IMR-90 (cell line): ENCODE measurements around the gene LTN1. TPM values are rescaled to one million over a fixed set of nuclear protein-coding genes. Genes with fewer than 3 reads are reported as not detected.
A peak's percentile ranks its signal among the peaks of the same experiment; 100 is the strongest.

Experiments used
- ATAC-seq: fragments of 200-7000 bp; cut with Tn5 transposase; 2 replicates; pipeline ENCODE4 v1.9.1; 2020; ENCODE audit warnings: low read depth, mild to moderate bottlenecking, moderate library complexity
- BruUV-seq: library from RNA; stranded (reverse); fragments of 400-500 nt; replicated peaks from 2 replicates; lab custom pipeline; 2021; lab: Mats Ljungman, UMichigan
- CTCF ChIA-PET: fragments of 300-600 bp; formaldehyde crosslinking; extraction: SDS; loops from one replicate; lab custom pipeline; 2021; ENCODE audit warnings: antibody characterized with exemption; lab: Yijun Ruan, JAX
- POLR2A ChIA-PET: fragments of 300-600 bp; sonication (Branson Sonifier 250); formaldehyde crosslinking; loops from one replicate; lab custom pipeline; 2022; ENCODE audit warnings: antibody characterized with exemption; ENCODE audit not compliant: unreplicated experiment; lab: Charles Lee
- DNase-seq: peaks from one replicate; pipeline ENCODE4 v3.0.0; 2013
- H2AFZ ChIP-seq: replicated peaks from 2 replicates; pipeline ENCODE3; 2013; ENCODE audit warnings: low read length, mild to moderate bottlenecking; ENCODE audit not compliant: poor library complexity
- H2AK5ac ChIP-seq: 2 replicates; pipeline ENCODE4 v1.6.1; 2013; ENCODE audit warnings: low read depth, low read length, inconsistent platforms
- H2AK9ac ChIP-seq: replicated peaks from 2 replicates; pipeline ENCODE3; 2013; ENCODE audit warnings: mild to moderate bottlenecking, low read depth, low read length, moderate library complexity; ENCODE audit not compliant: poor library complexity
- H2BK120ac ChIP-seq: 2 replicates; pipeline ENCODE4 v1.6.1; 2013; ENCODE audit warnings: low read depth, low read length, inconsistent platforms
- H2BK15ac ChIP-seq: 3 replicates; pipeline ENCODE4 v1.6.1; 2013; ENCODE audit warnings: low read depth, low read length, inconsistent platforms
- H2BK20ac ChIP-seq: 2 replicates; pipeline ENCODE4 v1.6.1; 2013; ENCODE audit warnings: low read depth, mild to moderate bottlenecking, inconsistent platforms, low read length, moderate library complexity
- H2BK5ac ChIP-seq: 2 replicates; pipeline ENCODE4 v1.6.1; 2013; ENCODE audit warnings: mild to moderate bottlenecking, low read depth, low read length, inconsistent platforms; ENCODE audit not compliant: poor library complexity, severe bottlenecking
- H3K14ac ChIP-seq: replicated peaks from 2 replicates; pipeline ENCODE4 v1.6.1; 2013; ENCODE audit warnings: low read depth, low read length, inconsistent platforms
- H3K18ac ChIP-seq: 2 replicates; pipeline ENCODE4 v1.6.1; 2013; ENCODE audit warnings: low read depth, low read length, control low read depth
- H3K23ac ChIP-seq: 2 replicates; pipeline ENCODE4 v1.6.1; 2013; ENCODE audit warnings: low read depth, low read length, inconsistent platforms
- H3K27ac ChIP-seq: 2 replicates; pipeline ENCODE4 v1.5.1; 2013; ENCODE audit warnings: mild to moderate bottlenecking, control low read depth, low read length; ENCODE audit not compliant: insufficient read depth
- H3K27me3 ChIP-seq: 2 replicates; pipeline ENCODE4 v1.6.1; 2013; ENCODE audit warnings: low read length; ENCODE audit not compliant: control insufficient read depth, insufficient read depth
- H3K36me3 ChIP-seq: 2 replicates; pipeline ENCODE4 v1.6.1; 2013; ENCODE audit warnings: low read length, mixed read lengths; ENCODE audit not compliant: control insufficient read depth, insufficient read depth
- H3K4ac ChIP-seq: 2 replicates; pipeline ENCODE4 v1.6.1; 2013; ENCODE audit warnings: low read depth, low read length, inconsistent platforms
- H3K4me1 ChIP-seq: 2 replicates; pipeline ENCODE4 v1.6.1; 2013; ENCODE audit warnings: low read length, mixed read lengths; ENCODE audit not compliant: control insufficient read depth, insufficient read depth
- H3K4me2 ChIP-seq: 2 replicates; pipeline ENCODE4 v1.6.1; 2013; ENCODE audit warnings: low read depth, mild to moderate bottlenecking, control low read depth, low read length, moderate library complexity
- H3K4me3 ChIP-seq: 2 replicates; pipeline ENCODE4 v1.5.1; 2013; ENCODE audit warnings: low read depth, mild to moderate bottlenecking, control low read depth, low read length, moderate library complexity; ENCODE audit not compliant: insufficient read depth
- H3K56ac ChIP-seq: 2 replicates; pipeline ENCODE4 v1.6.1; 2013; ENCODE audit warnings: low read length, inconsistent platforms; ENCODE audit not compliant: insufficient read depth; ENCODE audit errors: extremely low read depth
- H3K79me1 ChIP-seq, 2 experiments: 2 replicates each; pipeline ENCODE4 v1.6.1; 2013; ENCODE audit warnings: low read length in 2 of 2, inconsistent platforms in 1 of 2, low read depth in 1 of 2
- H3K9ac ChIP-seq: 2 replicates; pipeline ENCODE4 v1.6.1; 2013; ENCODE audit warnings: low read depth, low read length, control low read depth
- H3K9me1 ChIP-seq: 2 replicates; pipeline ENCODE4 v1.6.1; 2013; ENCODE audit warnings: low read length, inconsistent platforms; ENCODE audit not compliant: insufficient read depth
- H3K9me3 ChIP-seq: 2 replicates; pipeline ENCODE4 v1.6.1; 2013; ENCODE audit warnings: low read length; ENCODE audit not compliant: control insufficient read depth, insufficient read depth
- H4K20me1 ChIP-seq: 2 replicates; pipeline ENCODE4 v1.6.1; 2013; ENCODE audit warnings: low read length, inconsistent platforms; ENCODE audit not compliant: insufficient read depth
- H4K5ac ChIP-seq: 2 replicates; pipeline ENCODE4 v1.6.1; 2013; ENCODE audit warnings: mild to moderate bottlenecking, low read depth, low read length, control low read depth
- H4K8ac ChIP-seq, 2 experiments: 2 replicates each; pipeline ENCODE4 v1.6.1; 2013; ENCODE audit warnings: low read depth in 2 of 2, low read length in 2 of 2, control low read depth in 1 of 2, inconsistent platforms in 1 of 2
- H4K91ac ChIP-seq: 2 replicates; pipeline ENCODE4 v1.6.1; 2013; ENCODE audit warnings: low read depth, low read length, inconsistent platforms; ENCODE audit not compliant: insufficient read depth
- BHLHE40 ChIP-seq: fragments of 150-350 bp; IDR thresholded peaks from 2 replicates; pipeline ENCODE4 v1.6.1; 2016; ENCODE audit warnings: mild to moderate bottlenecking, low read depth, low read length
- CEBPB ChIP-seq: IDR thresholded peaks from 2 replicates; pipeline ENCODE4 v1.6.1; 2012; ENCODE audit warnings: low read depth, low read length, improper control_type of control experiment
- CHD1 ChIP-seq: IDR thresholded peaks from 2 replicates; pipeline ENCODE4 v1.6.1; 2012; ENCODE audit warnings: low read depth, low read length, improper control_type of control experiment
- FOS ChIP-seq: fragments of 150-350 bp; IDR thresholded peaks from 2 replicates; pipeline ENCODE4 v1.6.1; 2016; ENCODE audit warnings: low read depth, low read length
- MXI1 ChIP-seq: IDR thresholded peaks from 2 replicates; pipeline ENCODE4 v1.6.1; 2012; ENCODE audit warnings: low read depth, mild to moderate bottlenecking, low read length, moderate library complexity, borderline replicate concordance
- RAD21 ChIP-seq: IDR thresholded peaks from 2 replicates; pipeline ENCODE4 v1.6.1; 2012; ENCODE audit warnings: low read length, improper control_type of control experiment
- WGBS, 2 experiments: methylation state at CpG; one replicate each; pipeline versions ENCODE4 v1.1.5 to v1.1.7; 2013; ENCODE audit warnings: missing lambda C conversion rate in 2 of 2; ENCODE audit not compliant: insufficient read length in 1 of 2; ENCODE audit errors: extremely low coverage in 2 of 2; 5-methylcytosine and 5-hydroxymethylcytosine counted together
- dilution Hi-C: fragments of 300-500 bp; cut with HindIII; formaldehyde crosslinking; loops from one replicate; pipeline ENCODE4 v1.14.3; 2018; ENCODE audit warnings: low sequenced_read_pairs; ENCODE audit not compliant: unreplicated experiment
- in situ Hi-C: fragments of 300-500 bp; cut with MboI; formaldehyde crosslinking; loops from 3 replicates; pipeline ENCODE4 v1.14.3; 2019; ENCODE audit warnings: low sequenced_read_pairs, inconsistent platforms, mixed read lengths
- intact Hi-C: fragments of 100-400 bp; cut with micrococcal nuclease; formaldehyde crosslinking; loops from 2 replicates; pipeline ENCODE4 v1.10.0; 2022
- polyA plus RNA-seq, 3 experiments: library from polyadenylated mRNA; depleted of rRNA; stranded (reverse); fragments of >200 nt; gene quantifications; 2 replicates each; pipeline ENCODE4 v1.2.3, GENCODE V29; 2012; ENCODE audit warnings: low replicate concordance in 1 of 3
- total RNA-seq: library from RNA; depleted of rRNA; stranded (reverse); fragments of >200 nt; gene quantifications from 2 replicates; pipeline ENCODE4 v1.2.3, GENCODE V29; 2012
- TF ChIP-seq, protein P1 (sequence below): fragments of 150-350 bp; IDR thresholded peaks from 2 replicates; pipeline ENCODE4 v1.6.1; 2017; ENCODE audit warnings: mild to moderate bottlenecking, antibody characterized with exemption, low read length, low read depth
- TF ChIP-seq, protein P2 (sequence below): conservative IDR thresholded peaks from 2 replicates; pipeline ENCODE4 v1.5.1; 2012; ENCODE audit warnings: mild to moderate bottlenecking, low read depth, low read length, improper control_type of control experiment

LTN1 gene
- total and polyA plus RNA-seq, 2 of the 4 experiments (the other 2 are of a cell fraction), result 6.7 to 35.5 TPM

GRCh38 chr21:28959367-28960099, 33.1 kb downstream of the LTN1 start:
- Histone ChIP-seq H2AK9ac (no peak overlapping the region), H3K4me3 (no peak overlapping the region), H3K56ac (no peak overlapping the region; the same call in 1 of the 2 replicates), H4K20me1 (no peaks in the 10 kb centered on the region), H3K9me3 (no peaks in the 10 kb centered on the region), H3K18ac (no peak overlapping the region), H3K23ac (no peak overlapping the region), H3K4me1 (peaks cover 2% of the 10 kb centered on the region; the same call in 1 of the 2 replicates), H2AK5ac (peak overlapping the region; percentile 58; the same call in 1 of the 2 replicates), H3K9ac (no peak overlapping the region), H2AFZ (no peak overlapping the region), H3K36me3 (peaks cover 8% of the 10 kb centered on the region), H3K27me3 (no peaks in the 10 kb centered on the region), H3K14ac (no peak overlapping the region), H3K79me1 (peaks cover 2 to 24% of the 10 kb centered on the region in 2 experiments; a peak in 3 of 4 replicates), H2BK15ac (no peak overlapping the region; the same call in 2 of the 3 replicates), H3K4me2 (peak overlapping the region; percentile 41), H2BK5ac (peak overlapping the region; percentile 82), H4K5ac (no peak overlapping the region), H4K91ac (no peak overlapping the region), H3K9me1 (no peaks in the 10 kb centered on the region), H3K4ac (peak overlapping the region; percentile 39; the same call in 1 of the 2 replicates), H2BK20ac (no peak overlapping the region), H3K27ac (peak overlapping the region; percentile 70), H4K8ac (peak overlapping the region; percentile 20 to 68; a peak in 2 of 4 replicates), H2BK120ac (no peak overlapping the region)
- peak; percentile 26; the same call in 1 of the 2 replicates for TF ChIP-seq CEBPB
- TF ChIP-seq RAD21, result no peak
- TF ChIP-seq, protein P1, sequence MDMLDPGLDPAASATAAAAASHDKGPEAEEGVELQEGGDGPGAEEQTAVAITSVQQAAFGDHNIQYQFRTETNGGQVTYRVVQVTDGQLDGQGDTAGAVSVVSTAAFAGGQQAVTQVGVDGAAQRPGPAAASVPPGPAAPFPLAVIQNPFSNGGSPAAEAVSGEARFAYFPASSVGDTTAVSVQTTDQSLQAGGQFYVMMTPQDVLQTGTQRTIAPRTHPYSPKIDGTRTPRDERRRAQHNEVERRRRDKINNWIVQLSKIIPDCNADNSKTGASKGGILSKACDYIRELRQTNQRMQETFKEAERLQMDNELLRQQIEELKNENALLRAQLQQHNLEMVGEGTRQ, result no peak
- TF ChIP-seq, protein P2, sequence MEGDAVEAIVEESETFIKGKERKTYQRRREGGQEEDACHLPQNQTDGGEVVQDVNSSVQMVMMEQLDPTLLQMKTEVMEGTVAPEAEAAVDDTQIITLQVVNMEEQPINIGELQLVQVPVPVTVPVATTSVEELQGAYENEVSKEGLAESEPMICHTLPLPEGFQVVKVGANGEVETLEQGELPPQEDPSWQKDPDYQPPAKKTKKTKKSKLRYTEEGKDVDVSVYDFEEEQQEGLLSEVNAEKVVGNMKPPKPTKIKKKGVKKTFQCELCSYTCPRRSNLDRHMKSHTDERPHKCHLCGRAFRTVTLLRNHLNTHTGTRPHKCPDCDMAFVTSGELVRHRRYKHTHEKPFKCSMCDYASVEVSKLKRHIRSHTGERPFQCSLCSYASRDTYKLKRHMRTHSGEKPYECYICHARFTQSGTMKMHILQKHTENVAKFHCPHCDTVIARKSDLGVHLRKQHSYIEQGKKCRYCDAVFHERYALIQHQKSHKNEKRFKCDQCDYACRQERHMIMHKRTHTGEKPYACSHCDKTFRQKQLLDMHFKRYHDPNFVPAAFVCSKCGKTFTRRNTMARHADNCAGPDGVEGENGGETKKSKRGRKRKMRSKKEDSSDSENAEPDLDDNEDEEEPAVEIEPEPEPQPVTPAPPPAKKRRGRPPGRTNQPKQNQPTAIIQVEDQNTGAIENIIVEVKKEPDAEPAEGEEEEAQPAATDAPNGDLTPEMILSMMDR, result no peak
- TF ChIP-seq CHD1, result no peak
- peak; percentile 93 for TF ChIP-seq FOS
- no peak for TF ChIP-seq MXI1
- TF ChIP-seq BHLHE40, result peak; percentile 11; the same call in 1 of the 2 replicates
- intact Hi-C loops (loop anchor here (10.0 kb wide), 1 partner anchor 65 kb away; the partner anchor contains the start of gene USP16), in situ Hi-C loops (no loop called here), dilution Hi-C loops (no loop called here)
- DNase-seq (peak; percentile 89), ATAC-seq (peak; percentile 94)
- CTCF ChIA-PET, result interaction anchor here (0.5 to 0.6 kb wide), 4 partner anchors 56 to 473 kb away, joined by 3 to 4 read pairs (median 3); no protein-coding TSS in a partner anchor
- POLR2A ChIA-PET, result no interaction called here
- BruUV-seq, result no TSS peak
- 40% methylated on average over 1 of the region's 7 CpGs; no CpG with 5 or more reads in 1 of the 2 experiments for WGBS, 2 experiments
